ENCODE data around the gene VSIG10L.

Gene VSIG10L

DNA sequence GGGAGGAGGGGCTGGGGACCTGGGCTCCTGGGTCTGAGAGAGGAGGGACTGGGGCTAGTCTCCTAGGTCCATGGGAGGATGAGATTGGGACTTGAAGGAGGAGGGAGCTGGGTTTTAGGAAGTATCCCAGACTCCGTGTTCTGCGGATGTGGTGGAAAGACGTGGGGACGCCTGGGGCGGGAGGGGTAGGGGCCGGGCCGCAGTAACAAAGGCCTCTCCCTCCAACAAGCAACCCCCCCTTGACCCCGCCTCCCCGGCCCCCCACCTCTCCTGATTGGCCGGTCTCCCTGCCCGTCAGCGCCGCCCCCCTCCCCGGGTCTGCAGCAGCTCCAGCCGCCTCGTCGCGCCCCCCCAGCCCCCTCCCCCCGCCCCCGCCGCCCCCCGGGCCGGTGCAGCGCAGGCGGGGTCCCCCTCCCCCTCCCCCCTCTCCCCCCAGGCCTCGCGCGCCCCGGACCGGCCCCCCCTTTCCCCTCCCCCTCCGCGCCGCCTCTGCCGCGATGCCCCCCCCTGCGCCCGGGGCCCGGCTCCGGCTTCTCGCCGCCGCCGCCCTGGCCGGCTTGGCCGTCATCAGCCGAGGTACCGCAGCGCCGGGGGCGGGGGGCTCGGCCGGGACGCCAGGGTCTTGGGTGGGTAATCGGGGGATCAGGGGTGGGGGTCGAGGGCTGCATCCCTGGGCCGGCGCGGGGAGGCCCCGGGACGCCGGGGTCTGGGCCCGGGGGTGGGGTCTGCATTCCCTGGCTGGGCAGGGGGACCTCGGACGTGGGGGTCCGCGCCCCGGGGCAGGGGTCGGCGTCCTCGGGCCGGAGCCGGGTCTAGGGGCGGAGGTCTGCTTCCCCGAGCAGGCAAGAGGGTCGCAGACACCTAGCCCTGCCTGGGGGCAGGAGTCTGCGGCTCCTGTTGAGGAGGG is 30.3 kb downstream of the VSIG10L start, which contains the start of gene IGLON5:
Gene IGLON5 (plus strand): TSS at position 294 of the 907 bp plus-strand sequence. CDS start 204 bp downstream, at position 498.
- DNase-seq = no peak

DNA sequence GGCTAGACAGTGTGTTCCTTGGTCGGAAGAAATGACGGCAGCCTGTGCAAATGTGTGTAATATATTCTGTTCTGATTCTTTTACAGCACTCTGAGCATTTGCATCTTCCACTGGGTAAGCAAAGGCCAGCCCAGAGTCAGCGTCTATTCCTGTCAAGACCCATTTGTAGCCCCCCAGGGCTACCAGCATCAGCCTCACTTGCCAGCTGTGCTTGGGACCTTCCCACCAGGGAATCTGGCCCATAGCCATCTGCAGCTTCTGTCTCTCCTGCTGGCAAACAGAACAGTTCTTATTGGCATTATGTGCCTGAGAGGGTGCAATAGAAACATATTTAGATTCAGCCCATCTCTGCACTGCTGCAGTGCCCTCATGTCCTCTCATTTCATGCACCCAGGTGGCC is 36.5 kb downstream of the VSIG10L start:
- DNase-seq = no peak

DNA sequence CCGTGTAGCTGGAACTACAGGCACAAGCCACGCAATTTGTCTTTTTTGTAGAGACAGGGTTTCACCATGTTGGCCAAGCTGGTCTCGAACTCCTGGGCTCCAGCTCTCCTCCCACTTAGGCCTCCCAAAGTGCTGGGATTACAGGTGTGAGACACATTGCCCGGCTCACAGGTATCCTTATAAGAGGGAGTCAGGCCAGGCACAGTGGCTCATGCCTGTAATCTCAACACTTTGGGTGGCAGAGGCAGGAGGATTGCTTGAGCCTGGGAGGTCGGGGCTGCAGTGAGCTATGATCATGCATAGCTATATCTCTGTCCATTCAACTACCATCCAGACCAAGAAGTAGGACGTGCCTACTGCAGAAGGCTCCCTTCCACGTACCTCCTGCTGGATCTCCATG is 40.7 kb downstream of the VSIG10L start:
- no peak for DNase-seq

GRCh38 chr19:51297406-51297805 is 44.5 kb downstream of the VSIG10L start:
- no peak for DNase-seq

DNA sequence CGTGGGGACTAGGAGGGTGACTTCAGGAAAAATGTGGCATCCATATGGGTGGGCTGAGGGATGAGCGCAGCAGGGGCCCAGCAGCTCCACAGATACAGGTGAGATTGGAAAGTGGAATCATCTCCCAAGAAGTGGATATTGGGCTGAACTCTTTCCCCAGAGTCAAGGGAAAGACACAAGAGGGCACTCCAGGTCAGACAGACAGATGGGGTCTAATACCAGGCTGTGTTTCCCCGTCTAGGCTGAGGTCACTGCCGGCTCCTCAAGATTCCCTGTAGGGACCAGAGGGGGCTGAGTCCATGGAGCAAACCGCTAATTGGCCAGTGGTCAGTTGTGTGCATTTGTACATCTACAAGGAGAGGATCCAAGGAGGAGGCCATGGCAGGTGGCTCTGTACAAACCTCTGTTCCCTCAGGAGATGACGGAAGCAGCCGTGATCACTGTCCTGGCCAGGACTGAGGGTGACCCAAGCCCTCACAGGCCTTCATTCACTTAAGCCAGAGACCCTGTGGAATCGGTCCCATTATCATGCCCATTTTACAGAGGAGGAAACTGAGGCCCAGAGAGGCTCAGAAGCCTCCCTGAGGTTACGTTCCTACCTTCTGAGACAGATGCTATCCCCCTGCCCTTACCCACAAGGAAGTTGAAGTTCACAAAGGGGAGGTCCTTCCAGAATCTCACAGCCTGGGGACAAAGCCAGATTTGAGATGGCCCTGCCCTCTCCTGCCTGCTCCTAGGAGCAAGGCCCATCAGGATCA is 45.4 kb downstream of the VSIG10L start:
- no peak for DNase-seq

DNA sequence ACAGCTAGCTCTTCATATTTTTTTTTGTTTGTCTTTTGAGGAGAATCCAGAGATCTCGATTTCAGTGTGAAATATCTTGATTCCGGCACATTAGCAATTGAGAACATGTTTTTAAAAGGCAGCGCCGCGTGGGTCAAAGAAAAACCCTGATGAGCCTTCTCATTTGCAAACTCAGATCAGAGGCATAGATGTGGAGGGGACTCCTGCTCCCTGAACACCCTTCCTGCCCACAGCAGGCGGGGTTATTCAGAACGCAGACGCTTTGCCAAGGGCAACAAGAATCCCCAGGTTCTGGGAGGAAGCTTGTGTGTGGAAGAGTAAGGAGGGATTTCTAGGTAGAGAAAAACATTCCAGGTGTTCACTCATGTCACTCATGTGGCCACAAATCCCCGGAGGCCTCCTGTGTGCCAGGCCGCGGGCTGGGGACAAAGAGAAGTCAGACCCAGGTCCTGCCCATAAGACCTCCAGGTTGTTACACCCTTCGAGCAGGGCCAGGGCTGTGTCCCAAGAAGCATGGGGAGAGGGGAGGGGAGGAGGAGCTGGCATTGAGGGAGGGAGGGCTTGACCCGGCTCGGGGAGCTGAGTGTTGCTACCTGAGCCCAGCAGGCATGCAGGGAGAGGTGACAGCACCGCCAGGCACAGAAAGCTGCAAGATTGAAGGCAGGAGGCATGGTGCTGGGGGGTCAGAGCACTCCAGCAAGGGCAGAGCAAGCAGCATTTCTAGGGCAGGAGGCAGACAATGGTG is 46.4 kb downstream of the VSIG10L start:
- no peak for DNase-seq

DNA sequence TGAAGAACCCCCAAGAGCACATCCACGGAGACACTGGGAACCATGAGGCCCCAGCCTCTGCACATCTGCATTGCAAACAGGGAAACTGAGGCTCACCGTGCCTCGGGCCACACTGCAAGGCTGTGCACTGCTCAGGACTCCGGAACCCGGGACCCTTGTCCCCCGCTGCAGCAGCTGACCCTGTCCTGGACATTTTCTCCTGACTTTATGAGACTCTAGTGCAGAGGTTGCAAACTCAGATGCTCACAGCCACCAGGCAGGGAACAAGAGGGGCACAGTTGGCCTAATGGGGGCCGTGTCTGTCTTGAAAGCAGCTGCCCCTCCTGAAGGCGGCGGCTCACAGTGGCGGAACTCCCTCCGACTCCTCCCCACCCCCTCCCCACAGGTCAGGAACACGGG is 47.0 kb downstream of the VSIG10L start:
- DNase-seq = no peak

DNA sequence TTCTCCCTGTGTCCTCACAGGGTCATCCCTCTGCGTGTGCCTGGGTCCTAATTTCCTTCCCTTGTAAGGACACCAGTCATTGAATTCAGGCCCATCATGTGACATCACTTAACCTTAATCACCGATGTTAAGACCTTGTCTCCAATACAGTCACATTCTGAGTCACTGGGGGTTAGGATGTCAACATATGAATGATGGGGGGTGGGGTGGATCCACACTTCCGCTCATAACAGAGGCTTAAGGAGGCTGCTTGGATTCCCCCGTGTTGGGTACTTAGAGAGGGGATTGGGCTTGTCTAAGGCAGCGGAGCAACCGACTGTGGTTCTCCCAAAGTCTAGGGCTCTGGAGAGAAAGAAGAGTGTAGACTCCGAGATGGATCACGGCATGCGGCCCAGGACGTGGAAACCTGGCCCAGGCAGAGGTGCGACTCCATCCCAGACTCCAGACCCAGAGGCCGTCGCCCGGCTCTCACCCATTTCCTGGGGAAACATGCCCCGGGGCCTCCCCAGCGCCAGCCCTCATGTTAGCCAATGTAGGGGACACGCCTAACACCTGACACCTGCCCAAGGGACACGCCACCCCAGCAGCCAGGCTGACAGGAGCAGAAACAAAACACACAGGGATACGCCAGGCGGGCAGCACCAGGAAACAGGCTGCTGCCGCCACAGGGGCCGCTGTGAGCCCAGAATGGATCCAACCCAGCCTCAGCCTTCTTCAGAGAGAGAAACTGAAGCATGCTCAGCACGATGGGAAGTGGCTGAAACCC is 47.5 kb downstream of the VSIG10L start:
- DNase-seq = no peak

DNA sequence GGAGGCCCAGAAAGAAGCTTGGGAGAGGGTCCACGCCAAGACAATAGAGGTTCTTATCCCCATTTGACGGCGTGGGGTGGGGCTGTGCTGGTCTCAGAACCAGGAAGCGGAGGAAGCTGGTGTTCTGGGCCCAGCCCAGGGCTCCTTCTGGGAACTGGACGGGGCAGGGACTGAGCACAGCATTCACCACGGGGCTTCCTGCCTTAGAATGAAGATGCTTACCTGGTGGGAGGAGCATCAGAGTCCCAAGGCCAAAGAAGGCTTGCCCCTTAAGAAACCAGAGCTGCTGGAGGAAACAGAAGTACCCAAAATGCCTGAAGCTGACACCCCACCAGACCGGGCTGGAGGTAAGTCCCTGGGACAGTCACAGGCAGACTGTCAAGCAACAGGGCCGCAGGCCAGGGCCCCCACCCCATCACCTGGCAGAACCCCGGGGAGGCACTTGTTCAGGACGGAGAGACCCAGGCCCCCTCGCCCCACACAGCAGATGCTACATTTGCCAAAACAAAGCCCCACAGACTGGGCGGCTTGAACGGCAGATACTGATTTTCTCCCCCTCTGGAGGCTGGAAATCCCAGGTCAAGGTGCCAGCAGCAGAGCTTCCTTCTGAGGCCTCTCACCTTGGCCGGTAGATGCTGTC is 48.2 kb downstream of the VSIG10L start:
- DNase-seq = no peak

DNA sequence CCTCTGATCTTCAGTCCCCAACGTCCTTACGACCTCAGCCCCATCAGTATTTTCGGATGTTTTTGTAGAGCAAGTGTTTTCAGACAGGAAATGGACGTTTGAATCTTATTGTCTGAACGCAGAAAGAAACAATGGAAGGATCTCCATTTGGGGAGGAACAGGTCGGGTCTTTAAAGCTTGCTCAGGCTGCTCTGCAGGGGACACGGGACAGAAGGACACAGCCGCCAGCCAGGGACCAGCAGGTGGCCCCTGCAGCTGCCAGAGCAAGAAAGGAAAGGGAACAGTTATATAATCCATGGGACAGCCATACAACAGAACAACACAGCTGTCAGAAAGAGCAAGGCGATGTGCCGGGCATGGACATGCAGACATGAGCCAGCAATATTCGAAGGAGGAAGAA is 49.0 kb downstream of the VSIG10L start:
- no peak for DNase-seq

DNA sequence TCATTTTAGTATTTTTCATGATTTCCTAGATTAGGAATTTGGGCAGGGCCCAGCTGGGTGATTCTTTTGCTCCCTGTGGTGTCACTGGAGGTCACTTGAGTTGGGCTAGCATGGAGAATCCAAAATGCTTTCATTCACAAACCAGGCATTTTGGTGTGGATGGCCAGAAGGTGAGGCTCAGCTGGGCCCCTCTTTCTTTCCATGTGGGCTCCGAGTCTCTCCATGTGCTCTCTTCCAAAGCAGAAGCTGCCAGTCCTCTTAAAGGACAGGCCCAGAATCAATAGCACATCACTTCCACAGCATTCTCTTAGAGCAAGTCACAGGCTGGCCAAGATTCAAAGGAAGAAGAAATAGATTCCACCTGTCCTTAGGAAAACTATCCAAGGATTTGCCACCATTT is 52.3 kb downstream of the VSIG10L start:
- DNase-seq = no peak

GRCh38 chr19:51285682-51286081 is 56.3 kb downstream of the VSIG10L start:
- DNase-seq = no peak

DNA sequence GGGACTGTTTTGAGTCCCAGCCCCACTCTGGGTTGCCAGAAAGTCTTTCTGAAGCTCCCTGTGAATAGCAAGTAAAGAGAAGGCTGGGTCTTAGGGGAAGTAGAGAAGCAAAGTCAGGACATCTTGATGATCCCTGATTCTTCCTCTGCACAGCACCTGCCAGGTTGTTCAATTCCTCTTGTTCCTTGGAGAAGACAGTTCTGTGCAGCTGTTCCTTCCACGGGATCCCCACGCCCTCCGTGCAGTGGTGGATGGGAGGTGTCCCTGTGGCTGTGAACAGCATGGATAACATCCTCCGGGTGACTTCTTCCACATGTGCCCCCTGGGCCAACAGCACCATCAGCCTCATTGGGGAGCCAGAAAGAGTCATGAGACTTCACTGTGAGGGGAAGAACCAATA is 59.6 kb downstream of the VSIG10L start:
- DNase-seq = no peak

All from NCI-H2029 treated with DMSO at 0.1 percent for 48 hours (cell line).